ENCODE results near the gene TACC3.

DNA sequence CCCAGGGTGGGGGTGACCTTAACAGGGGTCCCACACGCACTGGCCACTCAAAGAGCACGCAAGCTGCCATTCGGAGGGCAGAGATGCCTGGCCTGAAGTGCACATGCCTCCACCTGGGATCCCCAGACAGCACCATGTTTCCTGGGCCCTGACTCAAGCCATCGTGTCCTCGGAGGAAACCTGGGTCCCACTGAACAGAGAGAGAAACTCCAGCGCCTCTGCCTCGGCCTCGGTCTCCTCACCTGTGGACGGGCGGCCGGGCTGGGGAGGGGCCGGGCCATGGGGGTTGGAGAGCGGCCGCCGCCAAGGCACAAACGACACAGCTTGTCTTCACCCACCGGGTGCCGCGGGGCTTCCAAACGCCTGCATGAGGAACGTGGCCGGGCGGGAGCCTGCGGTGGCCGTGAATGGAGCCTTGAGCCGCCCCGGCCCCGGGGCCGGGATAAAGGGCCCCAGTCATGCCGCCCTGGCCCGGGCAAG lies 41.8 kb downstream of the TACC3 start:
- TF ChIP-seq, protein P1, sequence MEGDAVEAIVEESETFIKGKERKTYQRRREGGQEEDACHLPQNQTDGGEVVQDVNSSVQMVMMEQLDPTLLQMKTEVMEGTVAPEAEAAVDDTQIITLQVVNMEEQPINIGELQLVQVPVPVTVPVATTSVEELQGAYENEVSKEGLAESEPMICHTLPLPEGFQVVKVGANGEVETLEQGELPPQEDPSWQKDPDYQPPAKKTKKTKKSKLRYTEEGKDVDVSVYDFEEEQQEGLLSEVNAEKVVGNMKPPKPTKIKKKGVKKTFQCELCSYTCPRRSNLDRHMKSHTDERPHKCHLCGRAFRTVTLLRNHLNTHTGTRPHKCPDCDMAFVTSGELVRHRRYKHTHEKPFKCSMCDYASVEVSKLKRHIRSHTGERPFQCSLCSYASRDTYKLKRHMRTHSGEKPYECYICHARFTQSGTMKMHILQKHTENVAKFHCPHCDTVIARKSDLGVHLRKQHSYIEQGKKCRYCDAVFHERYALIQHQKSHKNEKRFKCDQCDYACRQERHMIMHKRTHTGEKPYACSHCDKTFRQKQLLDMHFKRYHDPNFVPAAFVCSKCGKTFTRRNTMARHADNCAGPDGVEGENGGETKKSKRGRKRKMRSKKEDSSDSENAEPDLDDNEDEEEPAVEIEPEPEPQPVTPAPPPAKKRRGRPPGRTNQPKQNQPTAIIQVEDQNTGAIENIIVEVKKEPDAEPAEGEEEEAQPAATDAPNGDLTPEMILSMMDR (IDR thresholded peaks at IDR 0.05): no peak; the same call in 1 of the 2 replicates
- TF ChIP-seq, protein P2, sequence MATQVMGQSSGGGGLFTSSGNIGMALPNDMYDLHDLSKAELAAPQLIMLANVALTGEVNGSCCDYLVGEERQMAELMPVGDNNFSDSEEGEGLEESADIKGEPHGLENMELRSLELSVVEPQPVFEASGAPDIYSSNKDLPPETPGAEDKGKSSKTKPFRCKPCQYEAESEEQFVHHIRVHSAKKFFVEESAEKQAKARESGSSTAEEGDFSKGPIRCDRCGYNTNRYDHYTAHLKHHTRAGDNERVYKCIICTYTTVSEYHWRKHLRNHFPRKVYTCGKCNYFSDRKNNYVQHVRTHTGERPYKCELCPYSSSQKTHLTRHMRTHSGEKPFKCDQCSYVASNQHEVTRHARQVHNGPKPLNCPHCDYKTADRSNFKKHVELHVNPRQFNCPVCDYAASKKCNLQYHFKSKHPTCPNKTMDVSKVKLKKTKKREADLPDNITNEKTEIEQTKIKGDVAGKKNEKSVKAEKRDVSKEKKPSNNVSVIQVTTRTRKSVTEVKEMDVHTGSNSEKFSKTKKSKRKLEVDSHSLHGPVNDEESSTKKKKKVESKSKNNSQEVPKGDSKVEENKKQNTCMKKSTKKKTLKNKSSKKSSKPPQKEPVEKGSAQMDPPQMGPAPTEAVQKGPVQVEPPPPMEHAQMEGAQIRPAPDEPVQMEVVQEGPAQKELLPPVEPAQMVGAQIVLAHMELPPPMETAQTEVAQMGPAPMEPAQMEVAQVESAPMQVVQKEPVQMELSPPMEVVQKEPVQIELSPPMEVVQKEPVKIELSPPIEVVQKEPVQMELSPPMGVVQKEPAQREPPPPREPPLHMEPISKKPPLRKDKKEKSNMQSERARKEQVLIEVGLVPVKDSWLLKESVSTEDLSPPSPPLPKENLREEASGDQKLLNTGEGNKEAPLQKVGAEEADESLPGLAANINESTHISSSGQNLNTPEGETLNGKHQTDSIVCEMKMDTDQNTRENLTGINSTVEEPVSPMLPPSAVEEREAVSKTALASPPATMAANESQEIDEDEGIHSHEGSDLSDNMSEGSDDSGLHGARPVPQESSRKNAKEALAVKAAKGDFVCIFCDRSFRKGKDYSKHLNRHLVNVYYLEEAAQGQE (IDR thresholded peaks at IDR 0.05; ENCODE audit: insufficient read depth in 1 of 2, low read depth in 2 of 2, low read length in 1 of 2): no peak
- TF ChIP-seq TCF7L2 (IDR thresholded peaks at IDR 0.05; ENCODE audit: low read depth, low read length): no peak
- TF ChIP-seq POLR2AphosphoS5 (IDR thresholded peaks at IDR 0.05; ENCODE audit: low read depth, low read length): no peak

Data from Panc1 (cell line).